HepG2 (cell line): ENCODE measurements around the gene SIAE. TPM values are rescaled to one million over a fixed set of nuclear protein-coding genes. Genes with fewer than 3 reads are reported as not detected.

ENCODE experiments used
- ATAC-seq: fragments of 200-7000 bp; cut with Tn5 transposase; 3 replicates; pipeline ENCODE4 v1.9.1; 2020; ENCODE audit warnings: mild to moderate bottlenecking, moderate library complexity
- BruUV-seq: library from RNA; stranded (reverse); fragments of 400-500 nt; replicated peaks from 2 replicates; lab custom pipeline; 2021; lab: Mats Ljungman, UMichigan
- CTCF ChIA-PET: fragments of 300-600 bp; formaldehyde crosslinking; extraction: SDS; loops from one replicate; lab custom pipeline; 2021; ENCODE audit warnings: low total read pairs, inconsistent platforms, low intra/inter-chr PET ratio; lab: Yijun Ruan, JAX
- POLR2A ChIA-PET: fragments of 350-600 bp; sonication (Branson Sonifier 250); formaldehyde crosslinking; loops from one replicate; lab custom pipeline; 2020; ENCODE audit warnings: antibody characterized with exemption, inconsistent platforms; lab: Yijun Ruan, JAX
- DNase-seq: peaks from one replicate; pipeline ENCODE4 v3.0.0-alpha.2; 2015; ENCODE audit warnings: low spot score
- FAIRE-seq: peaks from 3 replicates; lab custom pipeline; 2011; peaks lifted over from hg19 to GRCh38; lab: Jason Lieb, UNC
- H2AFZ ChIP-seq: one replicate; pipeline ENCODE4 v1.6.1; 2011; ENCODE audit warnings: low read length, inconsistent platforms
- H3K27ac ChIP-seq: fragments of 300-600 bp; 3 replicates; pipeline ENCODE4 v1.8.0; 2011; ENCODE audit warnings: mixed run types, mild to moderate bottlenecking, mixed read lengths, low read length, inconsistent platforms; ENCODE audit not compliant: insufficient read depth; ENCODE audit errors: extremely low read length
- H3K27me3 ChIP-seq, 2 experiments: fragments of 200-600 bp in 1 of 2; 2 replicates in 1 of 2; 3 replicates in 1 of 2; pipeline versions ENCODE4 v1.6.0 to v1.8.0; 2011; ENCODE audit warnings: low read length in 2 of 2, mild to moderate bottlenecking in 2 of 2, moderate library complexity in 2 of 2, inconsistent platforms in 1 of 2; ENCODE audit not compliant: insufficient read depth in 2 of 2, control insufficient read depth in 1 of 2
- H3K36me3 ChIP-seq, 2 experiments: fragments of 200-600 bp in 1 of 2; replicated peaks in 1 of 2; 2 replicates in 1 of 2; 3 replicates in 1 of 2; pipeline versions ENCODE4 v1.5.1 to v1.8.0; 2011; ENCODE audit warnings: low read length in 2 of 2, inconsistent platforms in 1 of 2; ENCODE audit not compliant: insufficient read depth in 2 of 2, control insufficient read depth in 1 of 2
- H3K4me1 ChIP-seq: 2 replicates; pipeline ENCODE4 v1.5.1; 2012; ENCODE audit warnings: low read length, inconsistent platforms; ENCODE audit not compliant: insufficient read depth
- H3K4me2 ChIP-seq: 2 replicates; pipeline ENCODE4 v1.6.0; 2011; ENCODE audit warnings: low read depth, low read length, inconsistent platforms
- H3K4me3 ChIP-seq, 3 experiments: fragments of 200-600 bp in 1 of 3; sonication (generic), shearing (Covaris generic) in 1 of 3; replicated peaks in 1 of 3; 2 replicates each; pipeline ENCODE4 v1.5.1; 2011 to 2016; ENCODE audit warnings: low read length in 3 of 3, inconsistent platforms in 2 of 3, low read depth in 2 of 3, mild to moderate bottlenecking in 2 of 3, control low read depth in 1 of 3, mixed read lengths in 1 of 3; ENCODE audit not compliant: insufficient read depth in 1 of 3
- H3K79me2 ChIP-seq: one replicate; pipeline ENCODE4 v1.6.1; 2011; ENCODE audit warnings: low read length, inconsistent platforms; ENCODE audit not compliant: insufficient read depth
- H3K9ac ChIP-seq: 2 replicates; pipeline ENCODE4 v1.6.0; 2011; ENCODE audit warnings: mild to moderate bottlenecking, low read depth, low read length, inconsistent platforms; ENCODE audit not compliant: insufficient read depth
- H3K9me3 ChIP-seq: 2 replicates; pipeline ENCODE4 v1.5.1; 2012; ENCODE audit warnings: mild to moderate bottlenecking, low read length
- H4K20me1 ChIP-seq: 2 replicates; pipeline ENCODE4 v1.6.0; 2011; ENCODE audit warnings: inconsistent platforms, mild to moderate bottlenecking, low read length, moderate library complexity; ENCODE audit not compliant: insufficient read depth
- EP300 ChIP-seq, 3 experiments: sonication (generic) in 1 of 3; formaldehyde crosslinking in 1 of 3; IDR thresholded peaks; 2 replicates each; pipeline versions ENCODE4 v1.5.1 to v1.6.1; 2011 to 2020; ENCODE audit warnings: low read depth in 2 of 3, low read length in 2 of 3, borderline replicate concordance in 1 of 3, improper control_type of control experiment in 1 of 3, mild to moderate bottlenecking in 1 of 3, missing genetic modification reagents in 1 of 3, moderate library complexity in 1 of 3
- KDM6A ChIP-seq: IDR thresholded peaks from 2 replicates; pipeline ENCODE4 v1.6.1; 2016; ENCODE audit warnings: low read depth
- MTF2 ChIP-seq: sonication (generic); formaldehyde crosslinking; IDR thresholded peaks from 2 replicates; pipeline ENCODE4 v1.5.0; 2020; ENCODE audit warnings: missing genetic modification reagents, borderline replicate concordance
- PCBP2 ChIP-seq: fragments of 200-400 bp; formaldehyde crosslinking; optimal IDR thresholded peaks from 2 replicates; pipeline ENCODE3; 2018; ENCODE audit warnings: low read length, low read depth; ENCODE audit not compliant: poor library complexity, severe bottlenecking
- RBFOX2 ChIP-seq: fragments of 200-400 bp; formaldehyde crosslinking; IDR thresholded peaks from 2 replicates; pipeline ENCODE4 v1.6.1; 2017; ENCODE audit warnings: low read depth, mild to moderate bottlenecking, low read length
- SP1 ChIP-seq, 2 experiments: fragments of 450-650 bp in 1 of 2; sonication (generic) in 1 of 2; formaldehyde crosslinking in 1 of 2; IDR thresholded peaks; 2 replicates each; pipeline versions ENCODE4 v1.4.0 to v1.6.1; 2016 to 2020; ENCODE audit warnings: missing genetic modification reagents in 1 of 2
- TEF ChIP-seq: sonication (generic); formaldehyde crosslinking; IDR thresholded peaks from 2 replicates; pipeline ENCODE4 v1.5.0; 2020; ENCODE audit warnings: missing genetic modification reagents
- THAP11 ChIP-seq: IDR thresholded peaks from 2 replicates; pipeline ENCODE4 v1.6.1; 2016; ENCODE audit warnings: missing biosample characterization, missing genetic modification reagents
- ZFP82 ChIP-seq: sonication (generic); formaldehyde crosslinking; IDR thresholded peaks from 2 replicates; pipeline ENCODE4 v1.5.1; 2020; ENCODE audit warnings: mild to moderate bottlenecking, missing genetic modification reagents, borderline replicate concordance
- ZNF431 ChIP-seq: sonication (generic); formaldehyde crosslinking; IDR thresholded peaks from 2 replicates; pipeline ENCODE4 v1.9.0; 2022; ENCODE audit warnings: missing genetic modification reagents, low read depth, mild to moderate bottlenecking, borderline replicate concordance
- WGBS: methylation state at CpG from one replicate; pipeline ENCODE4 v1.1.6; 2017; ENCODE audit warnings: low lambda C conversion rate; 5-methylcytosine and 5-hydroxymethylcytosine counted together
- in situ Hi-C: cut with HindIII; loops from 2 replicates; pipeline ENCODE4 v1.10.0; 2017; ENCODE audit warnings: low pct_unique_long_range_greater_than_20kb; ENCODE audit not compliant: extremely low pct_ligation_motif_present
- intact Hi-C: fragments of 100-400 bp; cut with micrococcal nuclease; formaldehyde crosslinking; loops from one replicate; pipeline ENCODE4 v1.10.0; 2022; ENCODE audit not compliant: unreplicated experiment
- polyA plus RNA-seq, 8 experiments: library from polyadenylated mRNA; depleted of rRNA in 3 of 8; stranded (reverse) in 7 of 8; unstranded in 1 of 8; fragments of >200 nt; fragmentation: Illumina TruSeq in 4 of 8; extraction: Trizol in 4 of 8; gene quantifications; 2 replicates each; pipeline versions ENCODE4 v1.2.1 to v1.2.3, GENCODE V29; 2011 to 2016; ENCODE audit warnings: low read depth in 4 of 8, missing spikeins in 1 of 8, mixed read lengths in 1 of 8; ENCODE audit not compliant: insufficient read depth in 1 of 8
- total RNA-seq, 5 experiments: library from RNA; depleted of rRNA; stranded (reverse); fragments of >200 nt; fragmentation: Illumina TruSeq; extraction: Trizol; gene quantifications; 2 replicates each; pipeline ENCODE4 v1.2.3, GENCODE V29; 2016; ENCODE audit warnings: low read depth in 1 of 5

The SIAE gene
- total and polyA plus RNA-seq, 2 of the 13 experiments (the other 11 are each of a cell fraction or from before 2014, with no cell fraction given): 7.0 to 22.4 TPM

GRCh38 chr11:124672536-124673215 lies 863 bp downstream of the SIAE start:
- ChIA-PET POLR2A (interaction anchor here (1.0 to 1.9 kb wide), 9 partner anchors 50 to 204 kb away, joined by 3 to 26 read pairs (median 7); partner anchors contain the start of genes MSANTD2, TBRG1 and VSIG2), CTCF (interaction anchor here (1.3 to 5.7 kb wide), 2 partner anchors 91 to 165 kb away, joined by 4 to 45 read pairs; no protein-coding TSS in a partner anchor)
- Histone ChIP-seq H3K36me3 (no peaks in the 10 kb centered on the region), H3K4me1 (peaks cover 19% of the 10 kb centered on the region), H3K4me2 (peak overlapping the region; percentile 95), H3K79me2 (no peaks in the 10 kb centered on the region), H3K9me3 (no peaks in the 10 kb centered on the region), H2AFZ (no peak overlapping the region), H3K27me3 (no peaks in the 10 kb centered on the region; a peak in 1 of 5 replicates), H3K4me3 (peak overlapping the region; percentile 73 to 99 (median 99)), H3K27ac (peak overlapping the region; percentile 74), H3K9ac (peak overlapping the region; percentile 91), H4K20me1 (no peaks in the 10 kb centered on the region)
- no TSS peak for BruUV-seq
- WGBS: 13% methylated on average over 7 of the region's 7 CpGs
- in situ Hi-C loops (loop anchor here (5.0 to 10.0 kb wide), 3 partner anchors 90 to 192 kb away; partner anchors contain the start of genes ESAM and ROBO3), intact Hi-C loops (loop anchor here (1.0 to 2.0 kb wide), 2 partner anchors 74 to 91 kb away; no protein-coding TSS in a partner anchor)
- no peak for FAIRE-seq
- TF ChIP-seq MTF2 (CRISPR knock-in tag) (0 out of 2 replicates have a peak, but pooled peaks have one; percentile 1), SP1 (IDR thresholded peaks at IDR 0.05) (no peak), SP1 (CRISPR knock-in tag; IDR thresholded peaks at IDR 0.05) (no peak), RBFOX2 (peak; percentile 20; the same call in 1 of the 2 replicates)
- DNase-seq: no peak
- peak; percentile 62 for ATAC-seq

GRCh38 chr11:124670732-124671131 lies 2.8 kb downstream of the SIAE start:
- CTCF ChIA-PET: interaction anchor here (3.9 to 5.7 kb wide), 2 partner anchors 123 to 167 kb away, joined by 24 to 45 read pairs; no protein-coding TSS in a partner anchor
- TF ChIP-seq THAP11 (CRISPR knock-in tag): no peak
- no peak for TF ChIP-seq KDM6A (CRISPR knock-in tag)
- TF ChIP-seq ZNF431 (CRISPR knock-in tag): no peak
- TF ChIP-seq PCBP2: no peak
- TF ChIP-seq TEF: no peak
- no peak for TF ChIP-seq ZFP82
- no peak for TF ChIP-seq EP300 (IDR thresholded peaks at IDR 0.05; ENCODE audit: low read depth in 2 of 2, low read length in 2 of 2)
- no peak for TF ChIP-seq EP300 (CRISPR knock-in tag; IDR thresholded peaks at IDR 0.05; ENCODE audit: borderline replicate concordance)
- TF ChIP-seq, all 625 proteins: peak for 0
- no peaks in the 10 kb centered on the region; a peak in 1 of 5 replicates for H3K27me3 ChIP-seq
- H3K36me3 ChIP-seq: no peaks in the 10 kb centered on the region; a peak in 1 of 5 replicates
- no peaks in the 10 kb centered on the region for H3K79me2 ChIP-seq
- WGBS: 19% methylated on average over 3 of the region's 3 CpGs
- no peaks in the 10 kb centered on the region for H4K20me1 ChIP-seq
- H3K4me1 ChIP-seq: peaks cover 19% of the 10 kb centered on the region
- POLR2A ChIA-PET: no interaction called here
- FAIRE-seq (no peak), DNase-seq (no peak), ATAC-seq (no peak)
- in situ Hi-C loops: loop anchor here (5.0 to 10.0 kb wide), 3 partner anchors 92 to 194 kb away; partner anchors contain the start of genes ESAM and ROBO3
- H3K4me2 ChIP-seq: no peak overlapping the region
- H3K9me3 ChIP-seq: no peaks in the 10 kb centered on the region
- no peak overlapping the region for H3K27ac ChIP-seq
- no TSS peak for BruUV-seq
- intact Hi-C loops: no loop called here
- no peak overlapping the region for H2AFZ ChIP-seq
- H3K4me3 ChIP-seq: no peak overlapping the region
- H3K9ac ChIP-seq: no peak overlapping the region
